Vagina (tissue), 2 donors: ENCODE results near the gene CACNA1D. TPM values are rescaled to one million over a fixed set of nuclear protein-coding genes. Genes with fewer than 3 reads are reported as not detected.

Experiments
- DNase-seq, 2 donors: peaks; one replicate each; pipeline ENCODE4 v3.0.0-alpha.2; 2017; ENCODE audit errors: extremely low spot score in 2 of 2
- H3K27ac ChIP-seq: fragments of 200-600 bp; sonication (generic); one replicate; pipeline ENCODE4 v1.5.1; 2019
- H3K27me3 ChIP-seq: fragments of 200-600 bp; sonication (generic); one replicate; pipeline ENCODE4 v1.5.1; 2019
- H3K36me3 ChIP-seq, 2 donors: fragments of 200-600 bp; sonication (generic); one replicate each; pipeline ENCODE4 v1.5.1; 2017 to 2019
- H3K4me1 ChIP-seq: fragments of 200-600 bp; sonication (generic); one replicate; pipeline ENCODE4 v1.5.1; 2019
- H3K4me3 ChIP-seq, 2 donors: fragments of 200-600 bp; sonication (generic); 1 replicate in 1 of 2; 2 replicates in 1 of 2; pipeline ENCODE4 v1.5.1; 2016 to 2019
- H3K9me3 ChIP-seq: fragments of 200-600 bp; sonication (generic); one replicate; pipeline ENCODE4 v1.5.1; 2019
- CTCF ChIP-seq, 3 experiments: fragments of 450-650 bp in 2 of 3; fragments of 200-600 bp in 1 of 3; sonication (generic) in 1 of 3; IDR thresholded peaks; one replicate each; pipeline ENCODE4 v1.5.1; 2017 to 2019; ENCODE audit warnings: antibody characterized with exemption in 3 of 3, mild to moderate bottlenecking in 2 of 3, moderate library complexity in 2 of 3
- POLR2A ChIP-seq, 2 donors: fragments of 450-650 bp; IDR thresholded peaks; one replicate each; pipeline ENCODE4 v1.6.1; 2017; ENCODE audit warnings: antibody characterized with exemption in 2 of 2, mild to moderate bottlenecking in 2 of 2, moderate library complexity in 2 of 2
- POLR2AphosphoS5 ChIP-seq, 2 donors: sonication (generic); formaldehyde crosslinking; IDR thresholded peaks; one replicate each; pipeline ENCODE4 v1.9.0; 2017; ENCODE audit warnings: antibody characterized with exemption in 2 of 2, mild to moderate bottlenecking in 2 of 2, low read depth in 1 of 2; ENCODE audit not compliant: insufficient read depth in 1 of 2
- intact Hi-C: fragments of 100-400 bp; cut with DNase I; formaldehyde crosslinking; loops from one replicate; pipeline ENCODE4 v1.15.1; 2023
- total RNA-seq: library from RNA; depleted of rRNA; stranded (reverse); fragments of >200 nt; gene quantifications from one replicate; pipeline ENCODE4 v1.2.3, GENCODE V29; 2016

Gene CACNA1D
- total RNA-seq, 1 donor from 2014 or later, result 0.74 TPM

- Histone ChIP-seq H3K4me3 (no peak overlapping the region), H3K4me1 (no peaks in the 10 kb centered on the region), H3K9me3 (no peaks in the 10 kb centered on the region), H3K27me3 (no peaks in the 10 kb centered on the region), H3K36me3 (no peaks in the 10 kb centered on the region), H3K27ac (no peak overlapping the region)
- TF ChIP-seq POLR2A (IDR thresholded peaks at IDR 0.05) (no peak), POLR2AphosphoS5 (IDR thresholded peaks at IDR 0.05; ENCODE audit: insufficient read depth in 1 of 2, low read depth in 1 of 2) (no peak), CTCF (IDR thresholded peaks at IDR 0.05) (no peak)
- no peak for DNase-seq
- intact Hi-C loops, result no loop called here
These were observed 221.5 kb downstream of the CACNA1D start for GRCh38 chr3:53715815-53716483.

- no peaks in the 10 kb centered on the region for H3K36me3 ChIP-seq
- DNase-seq, result no peak
- H3K4me1 ChIP-seq, result no peaks in the 10 kb centered on the region
- TF ChIP-seq CTCF (IDR thresholded peaks at IDR 0.05) (no peak), POLR2A (IDR thresholded peaks at IDR 0.05) (no peak), POLR2AphosphoS5 (IDR thresholded peaks at IDR 0.05; ENCODE audit: insufficient read depth in 1 of 2, low read depth in 1 of 2) (no peak)
- H3K27me3 ChIP-seq, result no peaks in the 10 kb centered on the region
- intact Hi-C loops, result no loop called here
- H3K27ac ChIP-seq, result no peak overlapping the region
- H3K9me3 ChIP-seq, result no peaks in the 10 kb centered on the region
- H3K4me3 ChIP-seq, result no peak overlapping the region
These were observed 222.6 kb downstream of the CACNA1D start for GRCh38 chr3:53716998-53717397.

GRCh38 chr3:53718462-53718861 lies 224.1 kb downstream of the CACNA1D start:
- TF ChIP-seq POLR2A (IDR thresholded peaks at IDR 0.05) (no peak), CTCF (IDR thresholded peaks at IDR 0.05) (no peak), POLR2AphosphoS5 (IDR thresholded peaks at IDR 0.05; ENCODE audit: insufficient read depth in 1 of 2, low read depth in 1 of 2) (no peak)
- intact Hi-C loops, result no loop called here

GRCh38 chr3:53719796-53720195 lies 225.4 kb downstream of the CACNA1D start:
- H3K27me3 ChIP-seq, result no peaks in the 10 kb centered on the region
- no peaks in the 10 kb centered on the region for H3K9me3 ChIP-seq
- no peaks in the 10 kb centered on the region for H3K4me1 ChIP-seq
- DNase-seq, result no peak
- no peak for TF ChIP-seq POLR2A (IDR thresholded peaks at IDR 0.05)
- TF ChIP-seq POLR2AphosphoS5 (IDR thresholded peaks at IDR 0.05; ENCODE audit: insufficient read depth in 1 of 2, low read depth in 1 of 2), result no peak
- TF ChIP-seq CTCF (IDR thresholded peaks at IDR 0.05), result no peak
- no peaks in the 10 kb centered on the region for H3K36me3 ChIP-seq
- no peak overlapping the region for H3K4me3 ChIP-seq
- intact Hi-C loops, result no loop called here
- no peak overlapping the region for H3K27ac ChIP-seq

More at GRCh38 chr3:53718462-53718861, 224.1 kb downstream of the CACNA1D start:
- Histone ChIP-seq H3K4me1 (no peaks in the 10 kb centered on the region), H3K27ac (no peak overlapping the region), H3K9me3 (no peaks in the 10 kb centered on the region), H3K4me3 (no peak overlapping the region), H3K36me3 (no peaks in the 10 kb centered on the region), H3K27me3 (no peaks in the 10 kb centered on the region)
- DNase-seq, result no peak
